Upper lobe of right lung (tissue), 1 donor: ENCODE results near the gene PTPRT. TPM values are rescaled to one million over a fixed set of nuclear protein-coding genes. Genes with fewer than 3 reads are reported as not detected.
A peak's percentile ranks its signal among the peaks of the same experiment; 100 is the strongest.

ENCODE experiments used
- ATAC-seq: fragments of 200-7000 bp; cut with Tn5 transposase; one replicate; pipeline ENCODE4 v1.9.1; 2020; ENCODE audit warnings: mild to moderate bottlenecking, moderate library complexity
- DNase-seq: peaks from one replicate; pipeline ENCODE4 v3.0.0-alpha.2; 2020
- H3K27ac ChIP-seq: fragments of 200-600 bp; one replicate; pipeline ENCODE4 v1.8.0; 2022
- H3K27me3 ChIP-seq: fragments of 200-600 bp; one replicate; pipeline ENCODE4 v1.8.0; 2022; ENCODE audit warnings: mild to moderate bottlenecking
- H3K36me3 ChIP-seq: fragments of 200-600 bp; one replicate; pipeline ENCODE4 v1.8.0; 2022
- H3K4me1 ChIP-seq: fragments of 200-600 bp; one replicate; pipeline ENCODE4 v1.8.0; 2022
- H3K4me3 ChIP-seq: fragments of 200-600 bp; one replicate; pipeline ENCODE4 v1.8.0; 2022; ENCODE audit warnings: mild to moderate bottlenecking
- H3K9me3 ChIP-seq: fragments of 200-600 bp; one replicate; pipeline ENCODE4 v1.8.0; 2022
- intact Hi-C: fragments of 100-400 bp; cut with DNase I; formaldehyde crosslinking; loops from one replicate; pipeline ENCODE4 v1.11.0; 2022
- total RNA-seq: library from RNA; stranded (reverse); fragmentation: NEBNext Ultra II Directional; extraction: Animal tissue kit (Norgen Biotek cat#: 25700); gene quantifications from one replicate; pipeline ENCODE4 v1.2.1, GENCODE V29; 2021
- TF ChIP-seq, protein P1 (sequence below): fragments of 200-600 bp; IDR thresholded peaks from one replicate; pipeline ENCODE4 v1.8.0; 2022; ENCODE audit warnings: antibody characterized with exemption
- donor health status: DM: no; HTN: yes; CAD: no; lungs with severe emphysema.

PTPRT gene
- total RNA-seq, 1 donor from 2014 or later = 0.46 TPM

DNA sequence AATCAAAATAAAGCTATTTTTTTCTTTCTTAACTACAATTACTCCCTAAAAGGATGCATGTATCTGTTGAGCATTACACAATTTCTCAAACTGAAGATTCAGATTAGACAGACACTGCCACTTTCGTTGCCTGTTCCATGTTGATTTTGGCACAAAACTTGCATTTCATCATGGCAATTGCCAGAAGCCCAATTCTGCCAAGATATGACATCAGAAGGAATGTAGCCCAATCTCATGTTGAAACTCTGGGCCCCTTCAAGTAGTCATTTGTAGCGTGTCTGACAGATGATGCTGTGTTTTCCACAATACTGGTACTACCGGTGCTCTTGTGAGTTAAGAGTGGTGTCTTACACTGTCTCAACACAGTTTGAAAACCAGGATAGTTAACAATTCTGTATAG is 705.4 kb downstream of the PTPRT start:
- TF ChIP-seq, protein P1, sequence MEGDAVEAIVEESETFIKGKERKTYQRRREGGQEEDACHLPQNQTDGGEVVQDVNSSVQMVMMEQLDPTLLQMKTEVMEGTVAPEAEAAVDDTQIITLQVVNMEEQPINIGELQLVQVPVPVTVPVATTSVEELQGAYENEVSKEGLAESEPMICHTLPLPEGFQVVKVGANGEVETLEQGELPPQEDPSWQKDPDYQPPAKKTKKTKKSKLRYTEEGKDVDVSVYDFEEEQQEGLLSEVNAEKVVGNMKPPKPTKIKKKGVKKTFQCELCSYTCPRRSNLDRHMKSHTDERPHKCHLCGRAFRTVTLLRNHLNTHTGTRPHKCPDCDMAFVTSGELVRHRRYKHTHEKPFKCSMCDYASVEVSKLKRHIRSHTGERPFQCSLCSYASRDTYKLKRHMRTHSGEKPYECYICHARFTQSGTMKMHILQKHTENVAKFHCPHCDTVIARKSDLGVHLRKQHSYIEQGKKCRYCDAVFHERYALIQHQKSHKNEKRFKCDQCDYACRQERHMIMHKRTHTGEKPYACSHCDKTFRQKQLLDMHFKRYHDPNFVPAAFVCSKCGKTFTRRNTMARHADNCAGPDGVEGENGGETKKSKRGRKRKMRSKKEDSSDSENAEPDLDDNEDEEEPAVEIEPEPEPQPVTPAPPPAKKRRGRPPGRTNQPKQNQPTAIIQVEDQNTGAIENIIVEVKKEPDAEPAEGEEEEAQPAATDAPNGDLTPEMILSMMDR = no peak
- ATAC-seq = peak; percentile 55
- H3K27me3 ChIP-seq = no peaks in the 10 kb centered on the region
- no peaks in the 10 kb centered on the region for H3K9me3 ChIP-seq
- no peak overlapping the region for H3K4me3 ChIP-seq
- intact Hi-C loops = no loop called here
- H3K36me3 ChIP-seq = no peaks in the 10 kb centered on the region
- H3K27ac ChIP-seq = no peak overlapping the region
- peaks cover 13% of the 10 kb centered on the region for H3K4me1 ChIP-seq
- DNase-seq = no peak

DNA sequence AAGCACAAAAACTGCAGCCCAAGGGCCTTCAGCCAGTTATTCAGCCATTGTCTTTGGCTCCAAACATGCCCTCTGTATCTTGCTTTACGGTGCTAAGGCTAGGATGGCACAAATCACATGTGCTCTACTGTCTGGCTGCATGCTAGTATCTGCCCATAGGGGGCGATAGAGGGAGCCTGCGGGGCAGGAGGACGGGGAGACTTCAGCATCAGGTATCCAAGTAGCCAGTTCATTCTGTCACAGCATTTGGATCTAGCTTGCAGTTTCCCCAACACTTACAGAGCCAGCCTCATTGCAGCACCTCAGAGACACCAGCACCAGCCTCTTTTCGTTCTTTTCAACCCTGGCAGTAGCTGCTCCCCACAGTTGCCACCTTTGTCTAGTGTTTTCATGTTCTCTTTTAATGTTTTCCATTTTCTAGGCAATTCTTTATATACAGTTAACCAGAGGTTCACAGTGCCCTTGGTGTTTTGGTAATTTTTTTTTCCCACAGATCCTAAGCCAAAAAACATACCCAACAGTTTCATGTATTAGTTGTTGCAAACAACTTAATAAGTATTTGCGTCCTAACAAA is 705.9 kb downstream of the PTPRT start:
- ATAC-seq (peak; percentile 80), DNase-seq (no peak)
- intact Hi-C loops = no loop called here
- Histone ChIP-seq H3K36me3 (no peaks in the 10 kb centered on the region), H3K4me3 (no peak overlapping the region), H3K9me3 (no peaks in the 10 kb centered on the region), H3K27me3 (no peaks in the 10 kb centered on the region), H3K27ac (no peak overlapping the region), H3K4me1 (peaks cover 13% of the 10 kb centered on the region)
- TF ChIP-seq, protein P1 = peak; percentile 52

DNA sequence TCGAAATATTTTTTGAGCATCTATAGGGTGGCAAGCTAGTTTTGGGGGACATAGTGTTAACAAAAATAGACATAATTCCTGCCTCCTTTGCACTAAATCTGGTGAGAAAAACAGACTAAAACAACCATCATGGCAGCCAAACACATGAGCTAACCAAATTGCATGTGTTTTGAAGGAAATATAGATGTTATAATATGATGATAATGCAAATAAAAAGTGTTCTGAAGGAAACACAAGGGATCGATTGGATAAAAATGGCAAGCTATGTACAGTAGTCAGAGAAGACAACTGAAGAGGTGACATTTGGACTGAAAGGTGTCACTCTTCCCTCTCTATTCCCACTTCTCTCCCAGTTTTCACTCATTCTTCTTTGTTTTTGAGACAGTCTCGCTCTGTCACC is 706.9 kb downstream of the PTPRT start:
- Histone ChIP-seq H3K9me3 (no peaks in the 10 kb centered on the region), H3K27me3 (no peaks in the 10 kb centered on the region), H3K4me1 (peaks cover 13% of the 10 kb centered on the region), H3K4me3 (no peak overlapping the region), H3K27ac (no peak overlapping the region), H3K36me3 (no peaks in the 10 kb centered on the region)
- no peak for ATAC-seq
- DNase-seq = no peak
- TF ChIP-seq, protein P1 = no peak
- intact Hi-C loops = no loop called here

DNA sequence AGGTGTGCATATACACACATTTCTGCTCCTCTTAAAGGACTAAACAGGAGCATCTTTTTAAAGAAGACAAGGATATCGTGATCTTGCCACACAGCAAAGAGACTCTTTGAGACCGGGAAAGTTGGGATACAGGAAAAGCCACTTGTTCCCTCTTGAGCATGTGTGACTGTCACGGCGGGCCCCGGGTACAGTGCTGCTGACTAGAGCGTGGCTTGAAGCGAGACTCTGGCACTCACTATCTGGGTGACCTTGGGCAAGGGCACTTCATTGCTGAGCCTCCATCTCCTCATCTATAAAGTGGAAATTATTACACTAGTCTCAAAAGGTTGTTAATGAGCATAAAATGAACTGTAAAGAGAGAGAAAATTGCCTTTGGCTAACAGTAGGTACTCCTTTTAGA is 713.9 kb downstream of the PTPRT start:
- Histone ChIP-seq H3K27ac (no peak overlapping the region), H3K36me3 (no peaks in the 10 kb centered on the region), H3K27me3 (no peaks in the 10 kb centered on the region), H3K9me3 (no peaks in the 10 kb centered on the region), H3K4me3 (no peak overlapping the region), H3K4me1 (no peaks in the 10 kb centered on the region)
- DNase-seq = no peak
- TF ChIP-seq, protein P1 = no peak
- ATAC-seq = no peak
- intact Hi-C loops = no loop called here

DNA sequence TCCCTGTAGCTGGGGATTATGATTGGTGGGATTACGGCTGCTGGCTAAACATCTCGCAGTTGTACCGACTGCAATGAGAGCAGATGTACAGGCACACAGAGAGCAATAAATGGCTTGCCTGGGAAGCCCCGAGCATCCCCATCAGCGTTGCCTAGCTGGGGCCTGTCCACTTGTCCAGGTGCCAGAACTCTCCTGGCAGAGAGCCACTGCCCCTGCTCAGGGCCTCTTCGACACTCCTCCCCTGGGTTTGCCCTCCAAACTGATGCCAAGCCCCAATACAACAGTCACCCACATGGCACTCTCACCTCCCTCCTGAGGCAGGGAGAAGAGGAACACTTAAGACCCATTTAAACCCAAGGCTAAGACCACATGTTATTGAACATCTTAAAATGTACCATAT is 715.1 kb downstream of the PTPRT start:
- Histone ChIP-seq H3K9me3 (no peaks in the 10 kb centered on the region), H3K36me3 (no peaks in the 10 kb centered on the region), H3K4me3 (no peak overlapping the region), H3K27ac (no peak overlapping the region), H3K4me1 (no peaks in the 10 kb centered on the region), H3K27me3 (peaks cover 6% of the 10 kb centered on the region)
- DNase-seq (no peak), ATAC-seq (no peak)
- intact Hi-C loops = no loop called here
- TF ChIP-seq, protein P1 = no peak

DNA sequence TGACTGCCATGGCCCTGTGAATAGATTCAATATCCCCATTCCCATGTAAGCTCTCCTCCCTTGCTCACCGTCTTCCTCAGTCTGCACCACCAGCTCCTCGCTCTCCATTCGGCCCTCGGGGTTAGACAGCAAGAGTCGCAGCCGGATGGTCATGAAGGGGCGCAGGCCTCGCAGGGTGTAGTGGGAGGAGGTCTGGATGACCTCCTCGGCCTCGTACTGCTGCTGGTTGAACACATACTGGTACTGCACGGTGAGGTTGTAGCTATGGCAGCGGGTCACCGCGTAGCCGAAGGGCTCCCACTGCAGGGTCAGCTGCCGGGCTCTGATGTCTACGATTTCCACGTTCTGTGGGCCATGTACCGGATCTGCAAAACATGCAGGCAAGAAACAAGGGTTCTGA is 717.5 kb downstream of the PTPRT start:
- no peaks in the 10 kb centered on the region for H3K36me3 ChIP-seq
- H3K27me3 ChIP-seq = peaks cover 6% of the 10 kb centered on the region
- no peaks in the 10 kb centered on the region for H3K9me3 ChIP-seq
- no peaks in the 10 kb centered on the region for H3K4me1 ChIP-seq
- no peak overlapping the region for H3K27ac ChIP-seq
- DNase-seq (no peak), ATAC-seq (no peak)
- TF ChIP-seq, protein P1 = no peak
- H3K4me3 ChIP-seq = no peak overlapping the region
- intact Hi-C loops = no loop called here
